Measurements from ENCODE around the gene TOR1A. TPM values are rescaled to one million over a fixed set of nuclear protein-coding genes. Genes with fewer than 3 reads are reported as not detected.
A peak's percentile ranks its signal among the peaks of the same experiment; 100 is the strongest.

The TOR1A gene
- total RNA-seq, 2 experiments from 2014 or later: 54.6 to 58.4 TPM

DNA sequence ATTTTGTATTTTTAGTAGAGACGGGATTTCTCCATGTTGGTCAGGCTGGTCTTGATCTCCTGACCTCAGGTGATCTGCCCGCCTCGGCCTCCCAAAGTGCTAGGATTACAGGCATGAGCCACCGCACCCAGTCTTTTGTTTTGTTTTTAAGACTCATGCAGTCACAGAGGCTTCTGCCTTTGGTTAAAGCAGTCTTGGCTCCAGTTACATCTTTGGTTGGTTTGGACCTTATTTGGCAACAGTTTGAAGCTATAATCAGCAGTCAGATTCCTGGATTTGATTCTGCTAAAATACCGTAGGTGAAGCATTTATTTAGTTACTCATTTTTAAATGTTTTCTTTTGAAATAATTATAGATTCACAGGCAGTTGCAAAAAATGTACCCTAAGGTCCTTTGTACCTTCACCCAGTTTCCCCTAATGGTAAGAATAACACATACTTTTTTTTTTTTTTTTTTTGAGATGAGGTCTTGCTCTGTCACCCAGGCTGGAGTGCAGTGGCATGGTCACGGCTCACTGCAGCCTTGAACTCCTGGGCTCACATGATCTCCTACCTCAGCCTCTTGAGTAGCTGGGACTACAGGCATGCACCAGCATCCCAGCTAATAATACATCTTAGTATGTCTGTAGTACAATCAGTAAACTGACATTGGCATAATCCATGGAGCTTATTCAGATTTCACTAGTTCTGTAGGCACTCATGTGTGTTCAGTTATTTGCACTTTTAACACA is 27.1 kb upstream of the TOR1A start:
- no peaks in the 10 kb centered on the region for H3K27me3 Mint-ChIP-seq (ENCODE audit: low read depth)

DNA sequence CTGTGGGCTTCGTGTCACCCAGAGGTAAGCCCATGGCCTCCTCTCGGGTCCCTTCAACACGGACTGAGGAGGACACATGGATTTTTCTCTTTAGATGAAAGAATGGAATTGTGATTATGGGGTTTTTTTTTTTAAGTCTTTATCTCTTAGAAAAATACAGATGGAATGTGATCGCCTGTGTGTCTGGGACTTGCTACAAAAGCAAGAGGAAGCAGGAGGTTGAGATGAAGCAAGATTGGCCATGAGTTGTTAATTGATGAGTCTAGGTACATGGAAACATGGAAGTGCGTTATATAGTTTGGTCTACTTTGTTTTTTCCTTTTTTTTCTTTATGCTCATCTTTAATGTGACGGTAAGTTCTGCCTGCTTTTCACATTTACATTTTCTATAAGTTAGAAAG is 26.0 kb upstream of the TOR1A start:
- Mint-ChIP-seq H3K4me1 (ENCODE audit: low read depth) (peaks cover 72% of the 10 kb centered on the region), H3K27me3 (ENCODE audit: low read depth) (no peaks in the 10 kb centered on the region), H3K9me3 (ENCODE audit: insufficient read depth) (no peaks in the 10 kb centered on the region), H3K36me3 (ENCODE audit: low read depth) (peaks cover 59% of the 10 kb centered on the region), H3K4me3 (no peak overlapping the region), H3K27ac (peak overlapping the region; percentile 12)
- ChIA-PET POLR2A (interaction anchor here (2.1 to 2.2 kb wide), 2 partner anchors 13 to 14 kb away, joined by 6 to 7 read pairs; partner anchors contain the start of genes C9orf78 and USP20), CTCF (interaction anchor here (1.4 kb wide), 1 partner anchor 13 kb away, joined by 4 read pairs; no protein-coding TSS in a partner anchor)
- no peak for ATAC-seq
- no peak for DNase-seq

More for the DNA sequence above, 27.1 kb upstream of the TOR1A start:
- Mint-ChIP-seq H3K9me3 (ENCODE audit: insufficient read depth) (no peaks in the 10 kb centered on the region), H3K4me3 (no peak overlapping the region), H3K27ac (peak overlapping the region; percentile 46), H3K4me1 (ENCODE audit: low read depth) (peaks cover 76% of the 10 kb centered on the region), H3K36me3 (ENCODE audit: low read depth) (peaks cover 67% of the 10 kb centered on the region)
- ATAC-seq (no peak), DNase-seq (no peak)
- CTCF ChIA-PET: interaction anchor here (1.0 to 1.7 kb wide), 2 partner anchors 14 to 34 kb away, joined by 4 to 8 read pairs; no protein-coding TSS in a partner anchor
- POLR2A ChIA-PET: interaction anchor here (1.0 to 2.2 kb wide), 3 partner anchors 9 to 34 kb away, joined by 3 to 7 read pairs (median 4); partner anchors contain the start of genes C9orf78 and USP20

DNA sequence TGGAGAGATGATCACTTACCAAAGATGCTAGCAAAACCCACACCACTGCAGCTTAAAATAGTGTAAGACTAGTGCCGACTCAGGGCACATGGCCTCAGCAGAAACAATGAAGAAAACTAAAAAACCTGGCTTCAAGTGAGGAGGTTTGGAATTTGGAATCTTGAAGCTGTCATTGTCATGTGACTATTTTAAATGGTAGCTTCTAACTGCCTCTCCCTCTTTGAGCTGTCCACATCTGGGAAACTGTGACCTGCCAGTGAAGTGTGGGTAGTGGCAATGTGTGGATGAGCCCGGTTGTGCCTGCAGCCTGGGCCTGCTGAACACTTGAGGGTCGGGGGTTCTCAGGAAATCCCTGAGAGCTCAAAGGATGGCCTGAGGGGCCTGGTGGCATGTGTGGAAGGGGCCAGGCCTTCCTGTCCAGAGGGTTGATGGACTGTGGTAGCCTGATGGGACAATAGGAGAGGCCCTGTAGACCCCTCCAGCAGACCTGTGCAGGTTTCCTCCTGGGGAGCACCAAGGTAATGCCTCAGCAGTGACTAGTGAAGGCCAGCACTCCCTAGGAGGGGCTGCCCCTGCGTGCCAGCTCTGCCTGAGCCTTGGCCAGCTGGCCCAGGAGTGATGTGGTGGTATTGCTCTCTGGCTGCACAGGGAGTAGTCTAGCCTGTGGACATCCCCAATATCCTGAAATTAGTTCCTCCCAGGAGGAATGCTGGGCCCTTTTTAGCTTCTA is 24.9 kb upstream of the TOR1A start:
- Mint-ChIP-seq H3K4me1 (ENCODE audit: low read depth) (peaks cover 61% of the 10 kb centered on the region), H3K4me3 (no peak overlapping the region), H3K27me3 (ENCODE audit: low read depth) (no peaks in the 10 kb centered on the region), H3K36me3 (ENCODE audit: low read depth) (peaks cover 50% of the 10 kb centered on the region), H3K9me3 (ENCODE audit: insufficient read depth) (no peaks in the 10 kb centered on the region), H3K27ac (peak overlapping the region; percentile 57)
- CTCF ChIA-PET: interaction anchor here (0.8 to 1.4 kb wide), 4 partner anchors 10 to 110 kb away, joined by 3 to 6 read pairs (median 4); no protein-coding TSS in a partner anchor
- POLR2A ChIA-PET: interaction anchor here (0.5 to 2.1 kb wide), 4 partner anchors 12 to 19 kb away, joined by 3 to 6 read pairs (median 3); no protein-coding TSS in a partner anchor
- DNase-seq (no peak), ATAC-seq (no peak)

DNA sequence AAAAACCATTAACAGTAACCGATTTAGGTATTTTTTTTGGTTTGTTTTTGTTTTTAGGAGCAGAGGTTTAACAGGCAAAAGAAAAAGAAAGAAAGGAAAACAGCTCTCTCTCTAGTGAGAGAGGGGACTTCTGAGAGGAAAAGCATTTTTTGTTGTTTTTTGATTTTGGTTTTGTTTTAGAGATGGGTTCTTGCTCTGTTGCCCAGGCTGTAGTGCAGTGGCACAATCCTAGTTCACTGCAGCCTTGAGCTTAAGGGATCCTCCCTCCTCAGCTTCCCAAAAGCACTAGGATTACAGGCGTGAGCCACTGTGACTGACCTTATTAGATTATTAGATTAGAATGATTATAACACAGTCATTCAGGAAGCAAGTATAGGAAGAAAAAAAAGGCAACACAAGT is 21.4 kb upstream of the TOR1A start:
- Mint-ChIP-seq H3K9me3 (ENCODE audit: insufficient read depth) (no peaks in the 10 kb centered on the region), H3K27ac (peak overlapping the region; percentile 66), H3K36me3 (ENCODE audit: low read depth) (peaks cover 37% of the 10 kb centered on the region), H3K4me3 (no peak overlapping the region), H3K27me3 (ENCODE audit: low read depth) (no peaks in the 10 kb centered on the region), H3K4me1 (ENCODE audit: low read depth) (peaks cover 47% of the 10 kb centered on the region)
- CTCF ChIA-PET: no interaction called here
- DNase-seq: no peak
- POLR2A ChIA-PET: interaction anchor here (0.7 kb wide), 1 partner anchor 53 kb away, joined by 3 read pairs; no protein-coding TSS in a partner anchor
- ATAC-seq: no peak

- peaks cover 68% of the 10 kb centered on the region for H3K4me1 Mint-ChIP-seq (ENCODE audit: low read depth)
- POLR2A ChIA-PET: interaction anchor here (0.9 to 1.3 kb wide), 2 partner anchors 10 to 22 kb away, joined by 3 read pairs; no protein-coding TSS in a partner anchor
- peaks cover 45% of the 10 kb centered on the region for H3K36me3 Mint-ChIP-seq (ENCODE audit: low read depth)
- no peak for DNase-seq
- H3K9me3 Mint-ChIP-seq (ENCODE audit: insufficient read depth): no peaks in the 10 kb centered on the region
- no peak for ATAC-seq
- CTCF ChIA-PET: no interaction called here
- H3K4me3 Mint-ChIP-seq: no peak overlapping the region
- H3K27me3 Mint-ChIP-seq (ENCODE audit: low read depth): no peaks in the 10 kb centered on the region
- peak overlapping the region; percentile 29 for H3K27ac Mint-ChIP-seq
Observed at GRCh38 chr9:129841071-129841470, 17.1 kb upstream of the TOR1A start.

- CTCF ChIA-PET: no interaction called here
- ATAC-seq (no peak), DNase-seq (no peak)
- H3K36me3 Mint-ChIP-seq (ENCODE audit: low read depth): peaks cover 48% of the 10 kb centered on the region
- no peaks in the 10 kb centered on the region for H3K9me3 Mint-ChIP-seq (ENCODE audit: insufficient read depth)
- POLR2A ChIA-PET: no interaction called here
- H3K4me3 Mint-ChIP-seq: peak overlapping the region; percentile 12
- peaks cover 62% of the 10 kb centered on the region for H3K4me1 Mint-ChIP-seq (ENCODE audit: low read depth)
- H3K27ac Mint-ChIP-seq: peak overlapping the region; percentile 77
- H3K27me3 Mint-ChIP-seq (ENCODE audit: low read depth): no peaks in the 10 kb centered on the region
Observed at GRCh38 chr9:129840034-129840433, 16.1 kb upstream of the TOR1A start.

GRCh38 chr9:129839324-129840023 is 15.5 kb upstream of the TOR1A start:
- H3K4me3 Mint-ChIP-seq: peak overlapping the region; percentile 66
- peaks cover 51% of the 10 kb centered on the region for H3K36me3 Mint-ChIP-seq (ENCODE audit: low read depth)
- H3K9me3 Mint-ChIP-seq (ENCODE audit: insufficient read depth): no peaks in the 10 kb centered on the region
- ChIA-PET POLR2A (interaction anchor here (0.9 to 1.7 kb wide), 5 partner anchors 25 to 47 kb away, joined by 4 to 7 read pairs (median 5); no protein-coding TSS in a partner anchor), CTCF (interaction anchor here (0.7 to 2.2 kb wide), 7 partner anchors 9 to 48 kb away, joined by 3 to 8 read pairs (median 5); no protein-coding TSS in a partner anchor)
- H3K4me1 Mint-ChIP-seq (ENCODE audit: low read depth): peaks cover 61% of the 10 kb centered on the region
- no peak for ATAC-seq
- H3K27ac Mint-ChIP-seq: peak overlapping the region; percentile 90
- H3K27me3 Mint-ChIP-seq (ENCODE audit: low read depth): no peaks in the 10 kb centered on the region
- no peak for DNase-seq

- H3K4me1 Mint-ChIP-seq (ENCODE audit: low read depth): peaks cover 68% of the 10 kb centered on the region
- H3K27ac Mint-ChIP-seq: peak overlapping the region; percentile 90
- peak overlapping the region; percentile 66 for H3K4me3 Mint-ChIP-seq
- no peaks in the 10 kb centered on the region for H3K27me3 Mint-ChIP-seq (ENCODE audit: low read depth)
- no peaks in the 10 kb centered on the region for H3K9me3 Mint-ChIP-seq (ENCODE audit: insufficient read depth)
- ChIA-PET POLR2A (interaction anchor here (0.7 to 1.7 kb wide), 7 partner anchors 8 to 48 kb away, joined by 3 to 7 read pairs (median 5); no protein-coding TSS in a partner anchor), CTCF (interaction anchor here (0.7 to 2.2 kb wide), 10 partner anchors 10 to 112 kb away, joined by 3 to 8 read pairs (median 4); no protein-coding TSS in a partner anchor)
- ATAC-seq (no peak), DNase-seq (peak; percentile 45)
- H3K36me3 Mint-ChIP-seq (ENCODE audit: low read depth): peaks cover 58% of the 10 kb centered on the region
Observed at GRCh38 chr9:129838707-129839259, 14.8 kb upstream of the TOR1A start.

DNA sequence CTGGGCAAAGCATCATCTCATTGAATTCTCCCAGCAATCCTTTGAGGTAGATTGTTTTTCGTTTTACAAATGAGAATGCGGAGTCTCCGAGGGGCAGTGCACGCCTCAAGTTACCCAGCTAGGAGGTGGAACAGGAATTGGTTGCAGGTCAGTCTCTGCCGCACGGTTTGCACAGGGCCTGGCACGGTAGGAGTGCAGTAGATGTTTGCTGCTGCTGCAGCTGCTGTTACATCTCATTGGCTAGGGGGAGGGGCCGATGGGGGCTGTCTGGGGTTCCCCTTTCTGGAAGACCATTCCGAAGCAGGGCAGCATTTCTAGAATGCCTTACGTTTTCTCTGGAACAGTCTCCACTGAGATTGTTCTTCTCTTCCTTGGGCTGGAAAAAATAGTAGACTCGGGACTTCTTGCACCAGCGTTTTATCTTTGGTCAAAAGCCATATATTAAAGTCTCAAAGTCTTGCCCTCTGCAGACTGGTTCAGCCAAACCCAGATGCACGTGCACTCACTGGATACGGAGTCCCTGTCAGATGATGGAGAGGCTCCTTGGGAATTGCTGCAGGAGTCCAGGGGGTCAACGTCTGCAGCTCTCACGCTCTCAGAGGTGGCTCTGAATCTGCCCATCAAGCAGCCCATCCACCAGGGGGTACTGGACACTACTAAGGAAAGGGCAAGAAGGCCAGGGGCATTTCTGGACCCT is 12.5 kb upstream of the TOR1A start:
- H3K27ac Mint-ChIP-seq: peak overlapping the region; percentile 94
- H3K36me3 Mint-ChIP-seq (ENCODE audit: low read depth): peaks cover 63% of the 10 kb centered on the region
- no peaks in the 10 kb centered on the region for H3K27me3 Mint-ChIP-seq (ENCODE audit: low read depth)
- no peaks in the 10 kb centered on the region for H3K9me3 Mint-ChIP-seq (ENCODE audit: insufficient read depth)
- ChIA-PET CTCF (interaction anchor here (0.9 to 2.2 kb wide), 5 partner anchors 13 to 32 kb away, joined by 3 to 8 read pairs (median 4); no protein-coding TSS in a partner anchor), POLR2A (interaction anchor here (0.6 to 3.2 kb wide), 12 partner anchors 10 to 289 kb away, joined by 3 to 27 read pairs (median 6); partner anchors contain the start of gene TOR1A)
- peaks cover 67% of the 10 kb centered on the region for H3K4me1 Mint-ChIP-seq (ENCODE audit: low read depth)
- H3K4me3 Mint-ChIP-seq: peak overlapping the region; percentile 94
- ATAC-seq: no peak
- peak; percentile 64 for DNase-seq

- no peak for ATAC-seq
- ChIA-PET CTCF (interaction anchor here (0.9 to 2.2 kb wide), 4 partner anchors 16 to 49 kb away, joined by 3 to 8 read pairs (median 4); no protein-coding TSS in a partner anchor), POLR2A (interaction anchor here (0.6 to 3.2 kb wide), 13 partner anchors 13 to 292 kb away, joined by 3 to 27 read pairs (median 6); partner anchors contain the start of gene TOR1A)
- peak overlapping the region; percentile 94 for H3K27ac Mint-ChIP-seq
- H3K4me3 Mint-ChIP-seq: peak overlapping the region; percentile 94
- peak; percentile 40 for DNase-seq
- no peaks in the 10 kb centered on the region for H3K27me3 Mint-ChIP-seq (ENCODE audit: low read depth)
- H3K36me3 Mint-ChIP-seq (ENCODE audit: low read depth): peaks cover 62% of the 10 kb centered on the region
- H3K4me1 Mint-ChIP-seq (ENCODE audit: low read depth): peaks cover 61% of the 10 kb centered on the region
- H3K9me3 Mint-ChIP-seq (ENCODE audit: insufficient read depth): no peaks in the 10 kb centered on the region
Observed at GRCh38 chr9:129835860-129836223, 11.9 kb upstream of the TOR1A start.
